ENCODE results near the gene TNFAIP8.

Gene TNFAIP8

GRCh38 chr5:119387945-119388618, 32.3 kb downstream of the TNFAIP8 start:
- no peak overlapping the region for H3K4me3 ChIP-seq (ENCODE audit: control insufficient read depth, low read depth, low read length)
- TF ChIP-seq CTCF (conservative IDR thresholded peaks at IDR 0.05; ENCODE audit: control insufficient read depth, insufficient read depth, low read depth, low read length) = no peak
- DNase-seq (ENCODE audit: low read depth) = no peak

DNA sequence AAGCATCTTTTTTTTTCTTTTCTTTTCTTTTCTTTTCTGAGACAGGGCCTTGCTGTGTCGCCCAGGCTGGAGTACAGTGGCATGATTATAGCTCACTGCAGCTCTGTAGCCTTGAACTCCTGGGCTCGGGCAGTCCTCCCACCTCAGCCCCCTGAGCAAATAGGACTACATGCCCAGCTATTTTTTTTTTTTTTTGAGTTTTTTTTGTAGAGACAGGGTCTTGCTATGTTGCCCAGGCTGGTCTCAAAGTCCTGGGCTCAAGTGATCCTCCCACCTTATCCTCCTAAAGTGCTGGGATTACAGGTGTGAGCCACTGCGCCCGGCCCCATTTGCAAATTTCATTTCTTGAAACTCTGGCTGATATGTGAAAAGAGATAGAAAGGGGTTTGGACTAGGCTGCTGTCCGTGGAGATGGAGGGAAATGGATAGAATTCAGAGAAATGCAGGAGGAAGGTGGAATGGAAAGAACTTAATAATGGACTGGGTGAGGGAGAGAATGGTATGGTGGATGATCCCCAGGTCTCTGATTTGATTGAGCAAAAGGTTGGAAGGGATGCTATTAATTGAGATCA, 32.9 kb downstream of the TNFAIP8 start:
- no peak for DNase-seq (ENCODE audit: low read depth)
- no peak overlapping the region for H3K4me3 ChIP-seq (ENCODE audit: control insufficient read depth, low read depth, low read length)
- TF ChIP-seq CTCF (conservative IDR thresholded peaks at IDR 0.05; ENCODE audit: control insufficient read depth, insufficient read depth, low read depth, low read length) = no peak

- no peak for TF ChIP-seq CTCF (conservative IDR thresholded peaks at IDR 0.05; ENCODE audit: control insufficient read depth, insufficient read depth, low read depth, low read length)
- peak; percentile 27 for DNase-seq (ENCODE audit: low read depth)
- no peak overlapping the region for H3K4me3 ChIP-seq (ENCODE audit: control insufficient read depth, low read depth, low read length)
These were observed 33.6 kb downstream of the TNFAIP8 start for GRCh38 chr5:119389288-119390030.

GRCh38 chr5:119390404-119390803, 34.6 kb downstream of the TNFAIP8 start:
- no peak for TF ChIP-seq CTCF (conservative IDR thresholded peaks at IDR 0.05; ENCODE audit: control insufficient read depth, insufficient read depth, low read depth, low read length)
- no peak overlapping the region for H3K4me3 ChIP-seq (ENCODE audit: control insufficient read depth, low read depth, low read length)
- no peak for DNase-seq (ENCODE audit: low read depth)

DNA sequence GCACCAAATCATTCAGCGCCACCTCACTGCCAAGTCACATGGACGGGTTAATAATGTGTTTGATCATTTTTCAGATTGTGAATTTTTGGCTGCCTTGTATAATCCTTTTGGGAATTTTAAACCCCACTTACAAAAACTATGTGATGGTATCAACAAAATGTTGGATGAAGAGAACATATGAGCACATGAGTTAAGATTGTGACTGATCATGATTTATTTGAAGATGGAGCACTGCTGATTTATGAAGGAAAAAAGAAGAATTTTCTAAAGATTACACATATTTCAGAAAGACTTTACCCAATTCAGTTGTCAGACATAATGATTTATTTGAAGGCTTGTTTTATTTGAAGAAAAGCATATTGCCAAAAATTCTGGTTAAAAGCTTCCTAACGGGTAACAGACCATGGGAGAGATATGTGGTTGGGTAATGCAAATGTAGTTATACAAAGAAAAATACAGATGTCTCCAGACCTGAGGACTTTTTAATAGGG, 37.4 kb downstream of the TNFAIP8 start:
- DNase-seq (ENCODE audit: low read depth) = peak; percentile 60
- no peak for TF ChIP-seq CTCF (conservative IDR thresholded peaks at IDR 0.05; ENCODE audit: control insufficient read depth, insufficient read depth, low read depth, low read length)
- H3K4me3 ChIP-seq (ENCODE audit: control insufficient read depth, low read depth, low read length) = no peak overlapping the region

- TF ChIP-seq CTCF (conservative IDR thresholded peaks at IDR 0.05; ENCODE audit: control insufficient read depth, insufficient read depth, low read depth, low read length) = no peak
- DNase-seq (ENCODE audit: low read depth) = peak; percentile 63
- no peak overlapping the region for H3K4me3 ChIP-seq (ENCODE audit: control insufficient read depth, low read depth, low read length)
These were observed 37.9 kb downstream of the TNFAIP8 start for GRCh38 chr5:119393746-119394145.
